H1 (cell line): Measurements from ENCODE around the gene INSM1. TPM values are rescaled to one million over a fixed set of nuclear protein-coding genes. Genes with fewer than 3 reads are reported as not detected.

Experiments used
- CTCF ChIA-PET: fragments of 300-600 bp; sonication (Branson Sonifier 250); formaldehyde crosslinking; loops from one replicate; lab custom pipeline; 2021; ENCODE audit not compliant: partially characterized antibody; lab: Charles Lee
- POLR2A ChIA-PET: fragments of 300-600 bp; sonication (Branson Sonifier 250); formaldehyde crosslinking; loops from one replicate; lab custom pipeline; 2021; ENCODE audit warnings: inconsistent platforms; ENCODE audit not compliant: partially characterized antibody; lab: Charles Lee
- DNase-seq, 2 experiments: peaks; one replicate each; pipeline versions ENCODE4 v3.0.0 to v3.0.0-alpha.2; 2010 to 2022; ENCODE audit warnings: low spot score in 2 of 2, low read depth in 1 of 2, mixed read lengths in 1 of 2
- FAIRE-seq: peaks from 2 replicates; lab custom pipeline; 2011; peaks lifted over from hg19 to GRCh38; lab: Jason Lieb, UNC
- H2AFZ ChIP-seq: 2 replicates; pipeline ENCODE4 v1.8.1; 2012; ENCODE audit warnings: low read length, inconsistent platforms
- H2AK5ac ChIP-seq: 2 replicates; pipeline ENCODE4 v1.6.1; 2013; ENCODE audit warnings: low read depth, low read length
- H2BK120ac ChIP-seq: replicated peaks from 2 replicates; pipeline ENCODE3; 2013; ENCODE audit warnings: low read depth, low read length, inconsistent platforms
- H2BK12ac ChIP-seq: 2 replicates; pipeline ENCODE4 v1.6.1; 2013; ENCODE audit warnings: low read depth, low read length
- H2BK15ac ChIP-seq: 2 replicates; pipeline ENCODE4 v1.6.1; 2013; ENCODE audit warnings: low read length
- H2BK20ac ChIP-seq: 2 replicates; pipeline ENCODE4 v1.6.1; 2013; ENCODE audit warnings: low read length
- H2BK5ac ChIP-seq: 2 replicates; pipeline ENCODE4 v1.6.1; 2013; ENCODE audit warnings: low read depth, low read length
- H3K14ac ChIP-seq: 2 replicates; pipeline ENCODE4 v1.6.1; 2013; ENCODE audit warnings: inconsistent platforms; ENCODE audit not compliant: insufficient read length
- H3K18ac ChIP-seq: 2 replicates; pipeline ENCODE4 v1.6.1; 2013; ENCODE audit warnings: low read length; ENCODE audit errors: extremely low read depth
- H3K23ac ChIP-seq: 2 replicates; pipeline ENCODE4 v1.6.1; 2013; ENCODE audit warnings: inconsistent platforms; ENCODE audit not compliant: insufficient read length
- H3K23me2 ChIP-seq: 2 replicates; pipeline ENCODE4 v1.6.1; 2013; ENCODE audit warnings: low read depth, low read length
- H3K27ac ChIP-seq: 2 replicates; pipeline ENCODE4 v1.6.1; 2011; ENCODE audit warnings: low read depth, low read length, inconsistent platforms
- H3K27me3 ChIP-seq, 4 experiments: replicated peaks in 1 of 4; 1 replicate in 1 of 4; 2 replicates in 3 of 4; pipeline versions ENCODE4 v1.6.1 to v1.8.1; 2011 to 2013; ENCODE audit warnings: low read length in 3 of 4, mild to moderate bottlenecking in 3 of 4, inconsistent platforms in 2 of 4, mixed read lengths in 2 of 4, moderate library complexity in 1 of 4; ENCODE audit not compliant: control insufficient read depth in 3 of 4, insufficient read depth in 3 of 4; ENCODE audit errors: extremely low read depth in 1 of 4
- H3K36me3 ChIP-seq, 4 experiments: 2 replicates each; pipeline versions ENCODE4 v1.6.1 to v1.8.1; 2011 to 2013; ENCODE audit warnings: mild to moderate bottlenecking in 4 of 4, low read length in 3 of 4, moderate library complexity in 2 of 4, control low read depth in 1 of 4, inconsistent platforms in 1 of 4; ENCODE audit not compliant: insufficient read depth in 4 of 4, control insufficient read depth in 2 of 4
- H3K4ac ChIP-seq: replicated peaks from 2 replicates; pipeline ENCODE3; 2013; ENCODE audit warnings: low read length, low read depth, mixed read lengths, inconsistent platforms; ENCODE audit not compliant: insufficient read length
- H3K4me1 ChIP-seq, 4 experiments: replicated peaks in 1 of 4; 1 replicate in 1 of 4; 2 replicates in 3 of 4; pipeline versions ENCODE4 v1.6.1 to v1.8.1; 2011 to 2013; ENCODE audit warnings: low read length in 3 of 4, inconsistent platforms in 2 of 4, mixed read lengths in 1 of 4; ENCODE audit not compliant: insufficient read depth in 4 of 4, control insufficient read depth in 3 of 4
- H3K4me2 ChIP-seq, 2 experiments: 2 replicates each; pipeline versions ENCODE4 v1.6.1 to v1.8.1; 2011 to 2013; ENCODE audit warnings: low read depth in 2 of 2, low read length in 2 of 2, control low read depth in 1 of 2, inconsistent platforms in 1 of 2, mild to moderate bottlenecking in 1 of 2; ENCODE audit not compliant: insufficient read depth in 1 of 2
- H3K4me3 ChIP-seq, 4 experiments: fragments of 200-600, 300-600 bp in 1 of 4; sonication (generic), shearing (Covaris generic), sonication (Bioruptor Twin) in 1 of 4; 2 replicates each; pipeline versions ENCODE4 v1.5.1 to v1.8.1; 2011 to 2016; ENCODE audit warnings: low read length in 4 of 4, low read depth in 3 of 4, control low read depth in 2 of 4, inconsistent platforms in 2 of 4, mild to moderate bottlenecking in 2 of 4, mixed read lengths in 1 of 4, moderate library complexity in 1 of 4; ENCODE audit not compliant: insufficient read depth in 2 of 4; ENCODE audit errors: extremely low read depth in 1 of 4
- H3K56ac ChIP-seq: replicated peaks from 2 replicates; pipeline ENCODE3; 2013; ENCODE audit warnings: low read depth, mild to moderate bottlenecking, mixed read lengths, low read length, inconsistent platforms; ENCODE audit not compliant: insufficient read length
- H3K79me1 ChIP-seq: 2 replicates; pipeline ENCODE4 v1.6.1; 2013; ENCODE audit warnings: low read depth, low read length, control low read depth
- H3K79me2 ChIP-seq, 2 experiments: 2 replicates each; pipeline versions ENCODE4 v1.6.1 to v1.8.1; 2012 to 2013; ENCODE audit warnings: low read length in 2 of 2, mild to moderate bottlenecking in 2 of 2, inconsistent platforms in 1 of 2; ENCODE audit not compliant: insufficient read depth in 2 of 2, control insufficient read depth in 1 of 2
- H3K9ac ChIP-seq, 4 experiments: replicated peaks in 1 of 4; 1 replicate in 1 of 4; 2 replicates in 3 of 4; pipeline versions ENCODE4 v1.6.1 to v1.8.1; 2011 to 2013; ENCODE audit warnings: low read depth in 3 of 4, low read length in 3 of 4, control low read depth in 2 of 4, mild to moderate bottlenecking in 2 of 4, moderate library complexity in 2 of 4, inconsistent platforms in 1 of 4; ENCODE audit errors: extremely low read depth in 1 of 4
- H3K9me3 ChIP-seq, 2 experiments: 2 replicates each; pipeline versions ENCODE4 v1.6.1 to v1.8.1; 2012 to 2013; ENCODE audit warnings: mild to moderate bottlenecking in 2 of 2, moderate library complexity in 2 of 2, control low read depth in 1 of 2, inconsistent platforms in 1 of 2, low read depth in 1 of 2, low read length in 1 of 2, mixed read lengths in 1 of 2; ENCODE audit not compliant: insufficient read depth in 2 of 2
- H4K20me1 ChIP-seq, 2 experiments: replicated peaks in 1 of 2; 2 replicates each; pipeline versions ENCODE3 to v1.8.1; 2011 to 2013; ENCODE audit warnings: inconsistent platforms in 2 of 2, low read length in 2 of 2, mild to moderate bottlenecking in 1 of 2; ENCODE audit not compliant: insufficient read depth in 2 of 2, control insufficient read depth in 1 of 2
- H4K5ac ChIP-seq: 2 replicates; pipeline ENCODE4 v1.6.1; 2013; ENCODE audit warnings: low read length, low read depth, mixed read lengths, inconsistent platforms; ENCODE audit not compliant: insufficient read length
- H4K8ac ChIP-seq: 2 replicates; pipeline ENCODE4 v1.8.0; 2013; ENCODE audit warnings: mild to moderate bottlenecking, moderate library complexity, low read length, inconsistent platforms; ENCODE audit not compliant: insufficient read depth; ENCODE audit errors: extremely low read depth
- H4K91ac ChIP-seq: replicated peaks from 2 replicates; pipeline ENCODE3; 2013; ENCODE audit warnings: low read length, mixed read lengths, inconsistent platforms; ENCODE audit not compliant: insufficient read length
- ASH2L ChIP-seq: fragments of 200-600, 300-600 bp; sonication (generic); IDR thresholded peaks from one replicate; pipeline ENCODE4 v1.7.1; 2017; ENCODE audit warnings: low read length
- CTCF ChIP-seq, 3 experiments: IDR thresholded peaks; 1 replicate in 2 of 3; 2 replicates in 1 of 3; pipeline versions ENCODE4 v1.5.1 to v1.6.1; 2011; ENCODE audit warnings: low read length in 3 of 3, mild to moderate bottlenecking in 3 of 3, inconsistent platforms in 2 of 3, low read depth in 1 of 3, moderate library complexity in 1 of 3; ENCODE audit not compliant: insufficient read depth in 1 of 3; ENCODE audit errors: control extremely low read depth in 1 of 3
- FOSL1 ChIP-seq: IDR thresholded peaks from 2 replicates; pipeline ENCODE4 v1.6.1; 2011; ENCODE audit warnings: mild to moderate bottlenecking, low read depth, low read length, moderate library complexity; ENCODE audit not compliant: insufficient read depth
- KDM5A ChIP-seq: fragments of 200-600 bp; IDR thresholded peaks from 2 replicates; pipeline ENCODE4 v1.7.1; 2012; ENCODE audit warnings: mild to moderate bottlenecking, low read length, inconsistent platforms, mixed read lengths
- MAFK ChIP-seq: IDR thresholded peaks from 2 replicates; pipeline ENCODE4 v1.6.1; 2012; ENCODE audit warnings: low read depth, mild to moderate bottlenecking, improper control_type of control experiment, low read length
- RAD21 ChIP-seq, 2 experiments: IDR thresholded peaks in 1 of 2; conservative IDR thresholded peaks in 1 of 2; 2 replicates each; pipeline ENCODE4 v1.6.1; 2011; ENCODE audit warnings: low read depth in 2 of 2, low read length in 2 of 2, improper control_type of control experiment in 1 of 2, inconsistent platforms in 1 of 2, mild to moderate bottlenecking in 1 of 2, moderate library complexity in 1 of 2
- SIRT6 ChIP-seq: IDR thresholded peaks from one replicate; pipeline ENCODE4 v1.7.1; 2012; ENCODE audit warnings: low read length, inconsistent platforms
- TEAD4 ChIP-seq: IDR thresholded peaks from 2 replicates; pipeline ENCODE4 v1.6.1; 2012; ENCODE audit warnings: low read depth, low read length, inconsistent platforms, mixed read lengths
- WGBS, 2 experiments: shearing (Covaris generic) in 1 of 2; methylation state at CpG; one replicate each; pipeline versions ENCODE4 v1.1.6 to v1.1.7; 2013 to 2015; ENCODE audit warnings: low lambda C conversion rate in 2 of 2, mixed read lengths in 2 of 2, inconsistent platforms in 1 of 2, low coverage in 1 of 2, missing lambda C conversion rate in 1 of 2; ENCODE audit not compliant: insufficient replicate concordance in 2 of 2, insufficient coverage in 1 of 2, insufficient read length in 1 of 2; ENCODE audit errors: extremely low coverage in 1 of 2, missing lambda C conversion rate in 1 of 2; 5-methylcytosine and 5-hydroxymethylcytosine counted together
- polyA plus RNA-seq, 7 experiments: library from polyadenylated mRNA; depleted of rRNA in 3 of 7; stranded (reverse) in 5 of 7; unstranded in 2 of 7; fragments of >200 nt in 5 of 7; fragments of 200-250 nt in 2 of 7; gene quantifications; 1 replicate in 5 of 7; 2 replicates in 1 of 7; 4 replicates in 1 of 7; pipeline versions ENCODE4 v1.2.1 to v1.2.3, GENCODE V29; 2011 to 2013; ENCODE audit warnings: missing spikeins in 2 of 7, mixed read lengths in 2 of 7
- total RNA-seq: library from RNA; stranded (reverse); fragmentation: NEBNext Ultra II Directional; extraction: Animal tissue kit (Norgen Biotek cat#: 25700); gene quantifications from 2 replicates; pipeline ENCODE4 v1.2.1, GENCODE V29; 2021

The INSM1 gene
- total and polyA plus RNA-seq, 2 of the 8 experiments (the other 6 are each of a cell fraction or from before 2014, with no cell fraction given) = 0.86 to 2.5 TPM

- H3K4me2 ChIP-seq = peak overlapping the region; percentile 84 to 86
- H2BK12ac ChIP-seq = peak overlapping the region; percentile 84
- peak overlapping the region; percentile 39 for H4K91ac ChIP-seq
- H2AFZ ChIP-seq = no peak overlapping the region
- H3K23ac ChIP-seq = no peak overlapping the region
- peak overlapping the region; percentile 31 to 71 (median 52) for H3K4me3 ChIP-seq
- H3K9me3 ChIP-seq = no peaks in the 10 kb centered on the region
- H3K4ac ChIP-seq = no peak overlapping the region
- H4K20me1 ChIP-seq = peaks cover 0 to 3% of the 10 kb centered on the region in 2 experiments
- peak overlapping the region; percentile 90 for H2BK20ac ChIP-seq
- peaks cover 30 to 83% (median 62%) of the 10 kb centered on the region in 4 experiments for H3K27me3 ChIP-seq
- no peak overlapping the region for H3K27ac ChIP-seq
- DNase-seq (peak in 1 of 2 experiments; percentile 84), FAIRE-seq (no peak)
- peak overlapping the region; percentile 10 for H3K56ac ChIP-seq
- no peak overlapping the region for H2BK120ac ChIP-seq
- H3K9ac ChIP-seq = peak overlapping the region in 2 of 4 experiments; percentile 38 to 49; a peak in 3 of 7 replicates
- H3K4me1 ChIP-seq = peaks cover 0 to 18% (median 7%) of the 10 kb centered on the region in 4 experiments; a peak in 5 of 7 replicates
- WGBS, 2 experiments = 0% methylated on average over 45 of the region's 70 CpGs; no CpG with 5 or more reads in 1 of the 2 experiments
- no peaks in the 10 kb centered on the region for H3K36me3 ChIP-seq
- no peak overlapping the region for H2AK5ac ChIP-seq
- ChIA-PET CTCF (interaction anchor here (0.6 kb wide), 1 partner anchor 162 kb away, joined by 3 read pairs; no protein-coding TSS in a partner anchor), POLR2A (interaction anchor here (1.3 kb wide), 1 partner anchor 9 kb away, joined by 3 read pairs; no protein-coding TSS in a partner anchor)
- H4K8ac ChIP-seq = peak overlapping the region; percentile 89; the same call in 1 of the 2 replicates
- H4K5ac ChIP-seq = no peak overlapping the region
- peak overlapping the region; percentile 71 for H3K18ac ChIP-seq
- no peaks in the 10 kb centered on the region for H3K79me2 ChIP-seq
- peak overlapping the region; percentile 83; the same call in 1 of the 2 replicates for H2BK5ac ChIP-seq
- H3K23me2 ChIP-seq = peaks cover 32% of the 10 kb centered on the region; the same call in 1 of the 2 replicates
- no peaks in the 10 kb centered on the region for H3K79me1 ChIP-seq
- H2BK15ac ChIP-seq = no peak overlapping the region
- no peak overlapping the region for H3K14ac ChIP-seq
- TF ChIP-seq RAD21 (IDR thresholded peaks at IDR 0.05 in 1 of 2, conservative IDR thresholded peaks at IDR 0.05 in 1 of 2; ENCODE audit: low read depth in 2 of 2, low read length in 2 of 2) (no peak), MAFK (no peak), TEAD4 (0 out of 2 replicates have a peak, but pooled peaks have one; percentile 22), SIRT6 (no peak), FOSL1 (no peak), CTCF (IDR thresholded peaks at IDR 0.05; ENCODE audit: control extremely low read depth in 1 of 3, insufficient read depth in 1 of 3, low read depth in 1 of 3, low read length in 3 of 3) (peak in 1 of 3 experiments; percentile 7; a peak in 1 of 4 replicates), ASH2L (no peak), KDM5A (no peak)
These were observed 3.9 kb upstream of the INSM1 start for GRCh38 chr20:20363799-20364592.
